ENCODE results near the gene FAM219A. TPM values are rescaled to one million over a fixed set of nuclear protein-coding genes. Genes with fewer than 3 reads are reported as not detected.

FAM219A gene
- polyA plus RNA-seq, 3 donors from 2014 or later: 0.25 to 2.6 (median 1.6) TPM

Other genes with a start within 250 kb of the FAM219A start
- gene KIF24, start 129.3 kb downstream of the FAM219A start, polyA plus RNA-seq: under 1 TPM in 1 of 3 donors, not detected in 2; 0.25 TPM
- gene NUDT2, start 129.0 kb downstream of the FAM219A start, polyA plus RNA-seq: 10 to 100 TPM; 24.3 to 35.4 (median 27.6) TPM
- gene MYORG, start 81.7 kb downstream of the FAM219A start, polyA plus RNA-seq: under 1 TPM in 2 of 3 donors, not detected in 1; 0.30 to 0.69 TPM
- gene DNAI1, start 235 bp upstream of the FAM219A start, polyA plus RNA-seq: not detected
- 10 to 100 TPM in 1 of 3 donors, 1 to 10 TPM in 1, under 1 TPM in 1; 1.00 to 11.3 (median 9.2) TPM for gene ENHO, start 64.4 kb upstream of the FAM219A start, polyA plus RNA-seq
- not detected for gene CNTFR, start 131.2 kb upstream of the FAM219A start, polyA plus RNA-seq
- gene RPP25L, start 153.5 kb upstream of the FAM219A start, polyA plus RNA-seq: 10 to 100 TPM; 42.3 to 52.0 (median 43.4) TPM
- 100 to 1,000 TPM; 201 to 315 (median 268) TPM for gene DCTN3, start 161.9 kb upstream of the FAM219A start, polyA plus RNA-seq
- not detected for gene ARID3C, start 170.5 kb upstream of the FAM219A start, polyA plus RNA-seq
- gene SIGMAR1, start 179.2 kb upstream of the FAM219A start, polyA plus RNA-seq: 100 to 1,000 TPM in 1 of 3 donors, 10 to 100 TPM in 2; 75.8 to 135 (median 85.2) TPM
- gene GALT, start 188.1 kb upstream of the FAM219A start, polyA plus RNA-seq: 10 to 100 TPM; 43.7 to 61.2 (median 47.3) TPM
- gene IL11RA, start 193.6 kb upstream of the FAM219A start, polyA plus RNA-seq: 10 to 100 TPM in 1 of 3 donors, 1 to 10 TPM in 2; 2.9 to 14.0 (median 5.0) TPM
- gene CCL27, start 204.1 kb upstream of the FAM219A start, polyA plus RNA-seq: not detected
- not detected for gene CCL19, start 232.7 kb upstream of the FAM219A start, polyA plus RNA-seq